CD4-positive, CD25-positive, alpha-beta regulatory T cell (primary cell): ENCODE results near the gene EIF4G3. TPM values are rescaled to one million over a fixed set of nuclear protein-coding genes. Genes with fewer than 3 reads are reported as not detected.
"Not testable (repeated sequence)": the region's sequence is repeated elsewhere in the genome, so short reads cannot be mapped to it uniquely, and the experiment has no call there.

Experiments
- ATAC-seq, 2 donors: fragments of 150-1000 bp; cut with Tn5 transposase; one replicate each; pipeline ENCODE4 v1.10.0; 2021; ENCODE audit warnings: low read depth in 2 of 2, moderate number of reproducible peaks in 2 of 2, moderate library complexity in 1 of 2
- DNase-seq, 3 donors: peaks; one replicate each; pipeline versions ENCODE4 v3.0.0 to v3.0.0-alpha.2; 2012 to 2022; ENCODE audit warnings: mixed read lengths in 1 of 3
- H3K27ac ChIP-seq: one replicate; pipeline ENCODE4 v1.7.0; 2013; ENCODE audit warnings: mild to moderate bottlenecking, low read length; ENCODE audit not compliant: insufficient read depth, poor library complexity, severe bottlenecking
- H3K27me3 ChIP-seq: one replicate; pipeline ENCODE4 v1.7.0; 2013; ENCODE audit warnings: low read length; ENCODE audit not compliant: control insufficient read depth, insufficient read depth
- H3K36me3 ChIP-seq: one replicate; pipeline ENCODE4 v1.7.0; 2013; ENCODE audit warnings: mild to moderate bottlenecking, low read length, moderate library complexity; ENCODE audit not compliant: control insufficient read depth, insufficient read depth
- H3K4me1 ChIP-seq: 2 replicates; pipeline ENCODE4 v1.7.0; 2013; ENCODE audit warnings: mild to moderate bottlenecking, low read length; ENCODE audit not compliant: insufficient read depth, control insufficient read depth, poor library complexity, severe bottlenecking
- H3K4me3 ChIP-seq: one replicate; pipeline ENCODE4 v1.7.0; 2013; ENCODE audit warnings: low read depth, mild to moderate bottlenecking, low read length, moderate library complexity
- H3K9me3 ChIP-seq, 2 experiments: 1 replicate in 1 of 2; 2 replicates in 1 of 2; pipeline ENCODE4 v1.7.0; 2013; ENCODE audit warnings: low read length in 2 of 2, mild to moderate bottlenecking in 1 of 2, moderate library complexity in 1 of 2; ENCODE audit not compliant: control insufficient read depth in 2 of 2
- H3K27ac Mint-ChIP-seq, 3 donors: one replicate each; pipeline ENCODE4 v1.8.0; 2020 to 2022; ENCODE audit warnings: mild to moderate bottlenecking in 3 of 3, mixed read lengths in 3 of 3, moderate library complexity in 2 of 3
- H3K27me3 Mint-ChIP-seq: one replicate; pipeline ENCODE4 v1.8.0; 2022; ENCODE audit warnings: mild to moderate bottlenecking, mixed read lengths
- H3K36me3 Mint-ChIP-seq: one replicate; pipeline ENCODE4 v1.8.0; 2020; ENCODE audit warnings: mixed read lengths
- H3K4me1 Mint-ChIP-seq, 4 donors: one replicate each; pipeline ENCODE4 v1.8.0; 2020 to 2022; ENCODE audit warnings: mixed read lengths in 4 of 4, mild to moderate bottlenecking in 1 of 4
- H3K4me3 Mint-ChIP-seq, 4 donors: one replicate each; pipeline ENCODE4 v1.8.0; 2020 to 2022; ENCODE audit warnings: mild to moderate bottlenecking in 4 of 4, mixed read lengths in 4 of 4, moderate library complexity in 3 of 4
- H3K9me3 Mint-ChIP-seq, 7 donors: one replicate each; pipeline ENCODE4 v1.8.0; 2020 to 2022; ENCODE audit warnings: mixed read lengths in 7 of 7, mild to moderate bottlenecking in 3 of 7, moderate library complexity in 2 of 7
- polyA plus RNA-seq, 4 donors: library from polyadenylated mRNA; unstranded; fragments of 300-500 nt; fragmentation: Illumina TruSeq; gene quantifications; one replicate each; pipeline ENCODE4 v1.2.3, GENCODE V29; 2021
- total RNA-seq: library from RNA; stranded (reverse); gene quantifications from one replicate; pipeline ENCODE4 v1.2.3, GENCODE V29; 2022

EIF4G3 gene
- total and polyA plus RNA-seq, 5 donors from 2014 or later: 2.5 to 34.4 (median 5.5) TPM

DNA sequence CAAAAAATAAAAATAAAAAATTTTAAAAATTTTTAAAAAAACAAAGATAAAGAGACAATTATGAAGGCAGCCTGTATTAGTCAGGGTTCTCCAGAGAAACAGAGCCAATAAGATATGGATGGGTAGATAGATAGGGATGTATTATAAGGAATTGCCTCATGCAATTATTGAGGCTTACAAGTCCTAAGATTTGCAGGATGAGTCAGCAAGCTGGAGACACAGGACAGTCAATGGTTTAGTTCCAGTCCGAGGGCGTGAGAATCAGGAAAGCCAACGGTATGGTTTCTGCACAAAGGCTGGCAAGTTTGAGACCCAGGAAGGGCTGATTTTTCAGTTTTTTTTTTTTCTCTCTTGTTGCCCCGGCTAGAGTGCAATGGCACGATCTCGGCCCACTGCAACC lies 24.1 kb upstream of the EIF4G3 start:
- Mint-ChIP-seq H3K27me3 (peaks cover 10% of the 10 kb centered on the region), H3K27ac (no peak overlapping the region), H3K9me3 (no peaks in the 10 kb centered on the region), H3K4me1 (no peaks in the 10 kb centered on the region), H3K36me3 (no peaks in the 10 kb centered on the region), H3K4me3 (no peak overlapping the region)
- Histone ChIP-seq H3K4me1 (no peaks in the 10 kb centered on the region), H3K36me3 (no peaks in the 10 kb centered on the region), H3K27ac (no peak overlapping the region), H3K9me3 (no peaks in the 10 kb centered on the region), H3K4me3 (no peak overlapping the region), H3K27me3 (no peaks in the 10 kb centered on the region)
- DNase-seq (no peak), ATAC-seq (no peak)

- H3K4me1 ChIP-seq: no peaks in the 10 kb centered on the region
- ATAC-seq (no peak), DNase-seq (no peak)
- peaks cover 0 to 4% (median 0%) of the 10 kb centered on the region in 4 donors for H3K4me1 Mint-ChIP-seq
- no peaks in the 10 kb centered on the region for H3K36me3 Mint-ChIP-seq
- peaks cover 16% of the 10 kb centered on the region for H3K27me3 Mint-ChIP-seq
- no peaks in the 10 kb centered on the region for H3K9me3 Mint-ChIP-seq
- H3K4me3 ChIP-seq: no peak overlapping the region
- H3K27me3 ChIP-seq: no peaks in the 10 kb centered on the region
- H3K9me3 ChIP-seq: no peaks in the 10 kb centered on the region
- no peak overlapping the region for H3K27ac ChIP-seq
- no peak overlapping the region for H3K27ac Mint-ChIP-seq
- H3K36me3 ChIP-seq: no peaks in the 10 kb centered on the region
- H3K4me3 Mint-ChIP-seq: no peak overlapping the region
Measured at GRCh38 chr1:21198929-21199328, 22.2 kb upstream of the EIF4G3 start.

DNA sequence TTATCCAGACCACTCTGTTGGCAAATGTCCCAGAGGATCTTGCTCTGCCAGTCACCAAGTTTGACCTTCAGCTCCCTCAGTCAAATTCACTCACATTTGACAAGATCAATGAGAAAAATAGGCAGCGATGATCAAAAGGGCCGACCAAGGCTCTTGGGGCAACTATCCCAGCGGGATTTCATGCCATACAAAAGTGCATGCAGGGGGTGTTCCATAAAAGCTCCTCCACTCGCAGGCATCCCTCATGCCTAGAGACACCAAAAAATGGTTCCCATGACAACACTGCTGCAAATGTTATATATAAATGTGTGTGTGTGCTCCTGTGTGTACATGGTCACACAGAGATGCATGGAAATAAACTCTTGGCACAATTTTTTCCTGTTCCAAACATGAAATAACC lies 16.2 kb upstream of the EIF4G3 start:
- Histone ChIP-seq H3K27ac (no peak overlapping the region), H3K4me3 (no peak overlapping the region), H3K9me3 (no peaks in the 10 kb centered on the region), H3K4me1 (no peaks in the 10 kb centered on the region), H3K36me3 (no peaks in the 10 kb centered on the region), H3K27me3 (no peaks in the 10 kb centered on the region)
- no peak for DNase-seq
- H3K4me1 Mint-ChIP-seq: peaks cover 0 to 4% (median under 1%) of the 10 kb centered on the region in 4 donors
- H3K9me3 Mint-ChIP-seq: no peaks in the 10 kb centered on the region
- H3K27ac Mint-ChIP-seq: no peak overlapping the region
- H3K27me3 Mint-ChIP-seq: peaks cover 15% of the 10 kb centered on the region
- H3K4me3 Mint-ChIP-seq: no peak overlapping the region
- no peaks in the 10 kb centered on the region for H3K36me3 Mint-ChIP-seq
- ATAC-seq: no peak

DNA sequence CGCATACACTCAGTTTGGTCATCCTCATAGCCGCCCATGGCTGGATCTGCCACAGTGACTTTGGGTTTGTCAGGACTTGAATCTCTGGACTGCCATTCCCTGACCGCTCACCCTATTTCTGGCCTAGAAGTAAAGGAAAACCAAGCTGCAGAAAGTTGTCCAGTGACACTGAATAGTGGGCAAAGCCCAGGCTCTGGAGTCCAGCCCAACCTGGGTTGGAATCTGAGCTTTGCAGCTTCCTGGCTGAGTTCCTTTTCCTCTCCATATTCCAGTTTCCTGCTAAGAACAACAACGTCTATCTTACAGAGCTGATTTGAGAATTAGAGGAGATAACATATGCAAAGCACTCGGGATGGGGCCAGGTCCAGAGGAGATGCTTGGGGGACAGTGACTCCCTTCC lies 15.6 kb upstream of the EIF4G3 start:
- no peaks in the 10 kb centered on the region for H3K27me3 ChIP-seq
- no peaks in the 10 kb centered on the region for H3K9me3 ChIP-seq
- H3K4me3 ChIP-seq: no peak overlapping the region
- no peak overlapping the region for H3K27ac ChIP-seq
- no peaks in the 10 kb centered on the region for H3K36me3 ChIP-seq
- H3K27me3 Mint-ChIP-seq: peaks cover 13% of the 10 kb centered on the region
- H3K4me1 ChIP-seq: no peaks in the 10 kb centered on the region
- H3K36me3 Mint-ChIP-seq: no peaks in the 10 kb centered on the region
- H3K27ac Mint-ChIP-seq: no peak overlapping the region
- ATAC-seq (no peak), DNase-seq (no peak)
- H3K9me3 Mint-ChIP-seq: no peaks in the 10 kb centered on the region
- peaks cover 0 to 4% (median under 1%) of the 10 kb centered on the region in 4 donors for H3K4me1 Mint-ChIP-seq
- H3K4me3 Mint-ChIP-seq: no peak overlapping the region

- H3K4me3 ChIP-seq, H3K4me1 Mint-ChIP-seq, H3K4me1 ChIP-seq, ATAC-seq, H3K36me3 Mint-ChIP-seq, H3K9me3 ChIP-seq, H3K36me3 ChIP-seq, H3K27me3 ChIP-seq, H3K4me3 Mint-ChIP-seq, H3K9me3 Mint-ChIP-seq, H3K27ac Mint-ChIP-seq, DNase-seq, H3K27ac ChIP-seq: not testable (repeated sequence)
- peaks cover 13% of the 10 kb centered on the region for H3K27me3 Mint-ChIP-seq
Measured at GRCh38 chr1:21190771-21191170, 14.1 kb upstream of the EIF4G3 start.

DNA sequence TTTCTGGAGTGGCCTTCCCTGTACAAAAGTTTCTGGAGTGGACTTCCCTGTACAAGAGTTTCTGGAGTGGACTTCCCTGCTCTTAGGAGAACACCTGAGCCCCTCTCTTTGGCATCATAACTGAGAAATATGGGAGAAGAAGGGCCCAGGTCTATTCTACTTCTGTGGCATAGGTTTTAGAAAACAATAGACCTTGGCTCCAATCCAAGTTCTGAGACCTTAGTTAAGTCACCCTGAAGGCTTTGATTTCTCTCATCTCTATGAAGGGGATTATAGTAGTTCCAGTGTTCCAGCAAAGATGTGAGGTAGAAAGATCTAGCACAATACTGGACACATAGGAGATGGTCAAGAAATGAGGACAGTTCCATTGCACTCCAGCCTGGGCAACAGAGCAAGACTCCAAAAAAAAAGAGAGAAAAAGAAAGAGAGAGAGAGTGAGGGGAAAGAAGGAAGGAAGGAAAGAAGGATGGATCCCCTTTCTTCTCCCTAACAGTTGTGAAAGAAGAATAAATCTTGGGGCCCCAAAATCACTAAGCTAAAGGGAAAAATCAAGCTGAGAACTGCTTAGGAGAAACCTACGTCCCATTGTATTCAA lies 13.3 kb upstream of the EIF4G3 start:
- Histone ChIP-seq H3K9me3 (no peaks in the 10 kb centered on the region), H3K36me3 (no peaks in the 10 kb centered on the region), H3K4me3 (no peak overlapping the region), H3K4me1 (no peaks in the 10 kb centered on the region), H3K27me3 (no peaks in the 10 kb centered on the region), H3K27ac (no peak overlapping the region)
- H3K4me3 Mint-ChIP-seq: no peak overlapping the region
- peaks cover 0 to 2% (median under 1%) of the 10 kb centered on the region in 4 donors for H3K4me1 Mint-ChIP-seq
- peaks cover 9% of the 10 kb centered on the region for H3K27me3 Mint-ChIP-seq
- no peak overlapping the region for H3K27ac Mint-ChIP-seq
- DNase-seq (no peak), ATAC-seq (no peak)
- no peaks in the 10 kb centered on the region for H3K36me3 Mint-ChIP-seq
- H3K9me3 Mint-ChIP-seq: peaks cover 0 to 1% (median 0%) of the 10 kb centered on the region in 7 donors

DNA sequence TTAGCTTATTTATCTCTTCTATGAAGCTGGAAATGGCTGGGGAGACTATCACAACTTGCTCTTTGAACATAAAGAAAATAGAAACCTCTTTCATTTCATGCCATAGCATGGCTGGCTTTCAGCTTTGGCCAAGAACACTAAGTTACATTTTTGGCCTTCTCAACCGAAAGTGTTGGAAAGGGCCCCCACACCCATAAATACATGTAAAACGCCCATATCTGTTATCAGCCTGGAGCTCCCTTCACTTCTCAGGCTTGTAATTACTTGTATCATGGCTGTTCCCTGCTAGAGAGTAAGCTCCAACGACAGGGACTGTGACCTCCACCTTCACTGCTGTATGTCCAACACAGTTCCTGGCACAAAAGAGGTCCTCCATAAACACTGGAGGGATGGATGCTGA lies 12.7 kb upstream of the EIF4G3 start:
- Mint-ChIP-seq H3K4me3 (no peak overlapping the region), H3K27me3 (peaks cover 7% of the 10 kb centered on the region), H3K4me1 (peaks cover 0 to 2% (median 0%) of the 10 kb centered on the region in 4 donors), H3K36me3 (no peaks in the 10 kb centered on the region), H3K9me3 (peaks cover 0 to 1% (median 0%) of the 10 kb centered on the region in 7 donors), H3K27ac (no peak overlapping the region)
- no peaks in the 10 kb centered on the region for H3K4me1 ChIP-seq
- no peaks in the 10 kb centered on the region for H3K9me3 ChIP-seq
- ATAC-seq: no peak
- no peak overlapping the region for H3K27ac ChIP-seq
- DNase-seq: no peak
- no peaks in the 10 kb centered on the region for H3K36me3 ChIP-seq
- H3K4me3 ChIP-seq: no peak overlapping the region
- H3K27me3 ChIP-seq: no peaks in the 10 kb centered on the region

- Histone ChIP-seq H3K36me3 (no peaks in the 10 kb centered on the region), H3K4me1 (no peaks in the 10 kb centered on the region), H3K4me3 (no peak overlapping the region), H3K27ac (no peak overlapping the region), H3K9me3 (no peaks in the 10 kb centered on the region), H3K27me3 (no peaks in the 10 kb centered on the region)
- Mint-ChIP-seq H3K4me1 (peaks cover 0 to 2% (median 0%) of the 10 kb centered on the region in 4 donors), H3K9me3 (peaks cover 0 to 1% (median 0%) of the 10 kb centered on the region in 7 donors), H3K27me3 (peaks cover 10% of the 10 kb centered on the region), H3K4me3 (peak overlapping the region in 1 of 4 donors; percentile 38), H3K36me3 (no peaks in the 10 kb centered on the region), H3K27ac (no peak overlapping the region)
- no peak for ATAC-seq
- no peak for DNase-seq
Measured at GRCh38 chr1:21188235-21188634, 11.5 kb upstream of the EIF4G3 start.
